ENCODE results near the gene LRRC18. TPM values are rescaled to one million over a fixed set of nuclear protein-coding genes. Genes with fewer than 3 reads are reported as not detected.

LRRC18 gene
- total RNA-seq, 1 experiment from 2014 or later: not detected

GRCh38 chr10:48965460-48965859 lies 25.8 kb upstream of the LRRC18 start:
- CTCF ChIA-PET: no interaction called here

GRCh38 chr10:48964038-48964437 lies 24.4 kb upstream of the LRRC18 start:
- Histone ChIP-seq H3K4me1 (no peaks in the 10 kb centered on the region), H3K9me3 (no peaks in the 10 kb centered on the region), H3K4me3 (ENCODE audit: low read depth, low read length) (no peak overlapping the region), H3K27me3 (replicated peaks; ENCODE audit: control insufficient read depth, insufficient read depth, low read length) (no peaks in the 10 kb centered on the region), H3K36me3 (ENCODE audit: control insufficient read depth, insufficient read depth, low read length) (no peaks in the 10 kb centered on the region)
- DNase-seq: no peak
- Mint-ChIP-seq H3K27me3 (ENCODE audit: insufficient read depth, unreplicated experiment) (peaks cover 16% of the 10 kb centered on the region), H3K36me3 (ENCODE audit: insufficient read depth, unreplicated experiment) (no peaks in the 10 kb centered on the region), H3K27ac (ENCODE audit: unreplicated experiment) (no peak overlapping the region), H3K4me1 (ENCODE audit: low read depth, unreplicated experiment) (no peaks in the 10 kb centered on the region), H3K9me3 (ENCODE audit: unreplicated experiment) (no peaks in the 10 kb centered on the region), H3K4me3 (ENCODE audit: unreplicated experiment) (no peak overlapping the region)
- intact Hi-C loops (cut with micrococcal nuclease; ENCODE audit: unreplicated experiment): no loop called here
- BruUV-seq (replicated peaks): no TSS peak
- TF ChIP-seq, protein P1, sequence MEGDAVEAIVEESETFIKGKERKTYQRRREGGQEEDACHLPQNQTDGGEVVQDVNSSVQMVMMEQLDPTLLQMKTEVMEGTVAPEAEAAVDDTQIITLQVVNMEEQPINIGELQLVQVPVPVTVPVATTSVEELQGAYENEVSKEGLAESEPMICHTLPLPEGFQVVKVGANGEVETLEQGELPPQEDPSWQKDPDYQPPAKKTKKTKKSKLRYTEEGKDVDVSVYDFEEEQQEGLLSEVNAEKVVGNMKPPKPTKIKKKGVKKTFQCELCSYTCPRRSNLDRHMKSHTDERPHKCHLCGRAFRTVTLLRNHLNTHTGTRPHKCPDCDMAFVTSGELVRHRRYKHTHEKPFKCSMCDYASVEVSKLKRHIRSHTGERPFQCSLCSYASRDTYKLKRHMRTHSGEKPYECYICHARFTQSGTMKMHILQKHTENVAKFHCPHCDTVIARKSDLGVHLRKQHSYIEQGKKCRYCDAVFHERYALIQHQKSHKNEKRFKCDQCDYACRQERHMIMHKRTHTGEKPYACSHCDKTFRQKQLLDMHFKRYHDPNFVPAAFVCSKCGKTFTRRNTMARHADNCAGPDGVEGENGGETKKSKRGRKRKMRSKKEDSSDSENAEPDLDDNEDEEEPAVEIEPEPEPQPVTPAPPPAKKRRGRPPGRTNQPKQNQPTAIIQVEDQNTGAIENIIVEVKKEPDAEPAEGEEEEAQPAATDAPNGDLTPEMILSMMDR (IDR thresholded peaks at IDR 0.05; ENCODE audit: insufficient read depth in 1 of 2, low read depth in 1 of 2, low read length in 1 of 2, severe bottlenecking in 1 of 2, unreplicated experiment in 1 of 2): no peak
- POLR2A ChIA-PET: no interaction called here
- CTCF ChIA-PET: no interaction called here

More at GRCh38 chr10:48965460-48965859, 25.8 kb upstream of the LRRC18 start:
- no peak overlapping the region for H3K27ac Mint-ChIP-seq (ENCODE audit: unreplicated experiment)
- H3K4me3 ChIP-seq (ENCODE audit: low read depth, low read length): no peak overlapping the region
- H3K27me3 ChIP-seq (replicated peaks; ENCODE audit: control insufficient read depth, insufficient read depth, low read length): no peaks in the 10 kb centered on the region
- intact Hi-C loops (cut with micrococcal nuclease; ENCODE audit: unreplicated experiment): no loop called here
- H3K36me3 Mint-ChIP-seq (ENCODE audit: insufficient read depth, unreplicated experiment): no peaks in the 10 kb centered on the region
- H3K36me3 ChIP-seq (ENCODE audit: control insufficient read depth, insufficient read depth, low read length): no peaks in the 10 kb centered on the region
- POLR2A ChIA-PET: no interaction called here
- no peaks in the 10 kb centered on the region for H3K4me1 Mint-ChIP-seq (ENCODE audit: low read depth, unreplicated experiment)
- H3K4me3 Mint-ChIP-seq (ENCODE audit: unreplicated experiment): no peak overlapping the region
- no peaks in the 10 kb centered on the region for H3K9me3 Mint-ChIP-seq (ENCODE audit: unreplicated experiment)
- BruUV-seq (replicated peaks): no TSS peak
- TF ChIP-seq, protein P1 (IDR thresholded peaks at IDR 0.05; ENCODE audit: insufficient read depth in 1 of 2, low read depth in 1 of 2, low read length in 1 of 2, severe bottlenecking in 1 of 2, unreplicated experiment in 1 of 2): no peak
- H3K4me1 ChIP-seq: no peaks in the 10 kb centered on the region
- no peak for DNase-seq
- H3K9me3 ChIP-seq: no peaks in the 10 kb centered on the region
- peaks cover 16% of the 10 kb centered on the region for H3K27me3 Mint-ChIP-seq (ENCODE audit: insufficient read depth, unreplicated experiment)

- ChIA-PET CTCF (no interaction called here), POLR2A (no interaction called here)
Measured at GRCh38 chr10:48958598-48959190, 19.1 kb upstream of the LRRC18 start.

More at GRCh38 chr10:48958598-48959190, 19.1 kb upstream of the LRRC18 start:
- Mint-ChIP-seq H3K36me3 (ENCODE audit: insufficient read depth, unreplicated experiment) (no peaks in the 10 kb centered on the region), H3K9me3 (ENCODE audit: unreplicated experiment) (no peaks in the 10 kb centered on the region), H3K4me1 (ENCODE audit: low read depth, unreplicated experiment) (no peaks in the 10 kb centered on the region), H3K27me3 (ENCODE audit: insufficient read depth, unreplicated experiment) (peaks cover 20% of the 10 kb centered on the region), H3K4me3 (ENCODE audit: unreplicated experiment) (no peak overlapping the region), H3K27ac (ENCODE audit: unreplicated experiment) (no peak overlapping the region)
- TF ChIP-seq, protein P1 (IDR thresholded peaks at IDR 0.05; ENCODE audit: insufficient read depth in 1 of 2, low read depth in 1 of 2, low read length in 1 of 2, severe bottlenecking in 1 of 2, unreplicated experiment in 1 of 2): no peak
- intact Hi-C loops (cut with micrococcal nuclease; ENCODE audit: unreplicated experiment): no loop called here
- BruUV-seq (replicated peaks): no TSS peak
- no peaks in the 10 kb centered on the region for H3K36me3 ChIP-seq (ENCODE audit: control insufficient read depth, insufficient read depth, low read length)
- DNase-seq: peak in 1 of 2 experiments; percentile 23
- H3K27me3 ChIP-seq (replicated peaks; ENCODE audit: control insufficient read depth, insufficient read depth, low read length): peaks cover 2% of the 10 kb centered on the region; the same call in 1 of the 2 replicates
- H3K9me3 ChIP-seq: no peaks in the 10 kb centered on the region
- H3K4me3 ChIP-seq (ENCODE audit: low read depth, low read length): no peak overlapping the region
- H3K4me1 ChIP-seq: no peaks in the 10 kb centered on the region
